Stimulated activated CD4-positive, alpha-beta T cell treated with anti-CD3 and anti-CD28 coated beads, Interleukin-4, amount 100 ng/mL, for 48 hours (primary cell): ENCODE data around the gene SLF2.
A peak's percentile ranks its signal among the peaks of the same experiment; 100 is the strongest.
"Not testable (repeated sequence)": the region's sequence is repeated elsewhere in the genome, so short reads cannot be mapped to it uniquely, and the experiment has no call there.

Source experiments
- DNase-seq, 2 donors: peaks; one replicate each; pipeline ENCODE4 v3.0.0-alpha.2; 2020; ENCODE audit warnings: low read depth in 2 of 2

The SLF2 gene

DNA sequence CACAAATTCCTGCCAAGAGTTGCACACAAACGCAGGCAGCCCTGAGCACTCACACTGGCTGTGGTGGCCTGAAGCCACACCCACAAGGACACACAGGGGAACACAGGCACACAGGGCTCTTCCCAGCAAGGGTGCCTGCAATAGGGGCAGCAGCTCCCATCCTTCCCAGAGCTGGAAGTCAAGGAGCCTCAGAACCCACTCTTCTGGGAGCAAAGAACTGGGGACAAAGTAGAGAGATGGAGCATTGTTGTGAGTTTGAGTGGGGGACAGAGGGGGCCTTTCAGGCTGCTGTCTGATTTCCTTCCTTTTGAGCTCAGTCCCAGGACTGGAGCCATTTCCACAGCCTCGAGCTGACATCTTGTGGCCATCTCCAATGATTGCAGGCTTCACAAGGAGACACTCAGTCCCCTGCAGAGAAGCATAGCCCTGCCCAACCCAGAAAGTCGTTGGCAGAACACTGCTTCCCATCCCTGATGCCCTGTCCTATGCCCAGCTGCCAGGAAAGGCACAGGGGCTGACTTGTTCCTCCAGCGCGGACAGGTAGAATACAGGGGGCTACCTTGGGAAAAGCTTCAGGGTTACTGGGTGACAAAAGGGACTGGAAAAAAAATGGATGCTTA is 34.4 kb upstream of the SLF2 start:
- DNase-seq = peak in 1 of 2 donors; percentile 17

DNA sequence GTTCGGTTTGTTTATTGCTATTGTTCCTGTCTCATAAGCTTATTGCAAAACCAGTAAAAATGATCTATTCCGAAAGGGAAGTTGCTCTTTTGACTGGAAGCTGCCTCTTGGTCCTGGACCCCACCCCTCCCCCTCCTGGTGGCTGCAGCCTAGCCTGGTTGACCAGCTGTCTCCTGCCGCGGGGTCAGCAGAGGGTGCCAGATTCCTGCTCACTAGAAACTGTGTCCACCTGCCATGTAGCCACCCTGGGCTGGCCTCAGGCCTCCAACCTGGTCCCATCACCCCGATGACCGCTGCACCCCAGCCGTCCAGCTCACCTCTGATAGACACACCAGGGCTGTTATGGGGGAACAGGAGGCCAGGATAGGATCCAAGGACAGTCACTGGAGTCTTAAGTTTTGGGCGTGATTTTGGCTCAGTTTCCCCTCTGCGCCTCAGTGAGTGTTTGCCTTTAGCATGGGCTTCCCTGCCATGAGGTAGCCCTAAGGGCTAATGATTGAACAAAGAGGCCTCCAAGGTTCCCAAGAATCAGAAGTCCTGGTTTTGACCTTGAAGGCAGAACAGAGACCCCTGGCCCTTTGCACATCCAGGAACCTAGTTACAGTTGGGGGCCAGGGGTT is 32.9 kb upstream of the SLF2 start:
- DNase-seq = no peak

DNA sequence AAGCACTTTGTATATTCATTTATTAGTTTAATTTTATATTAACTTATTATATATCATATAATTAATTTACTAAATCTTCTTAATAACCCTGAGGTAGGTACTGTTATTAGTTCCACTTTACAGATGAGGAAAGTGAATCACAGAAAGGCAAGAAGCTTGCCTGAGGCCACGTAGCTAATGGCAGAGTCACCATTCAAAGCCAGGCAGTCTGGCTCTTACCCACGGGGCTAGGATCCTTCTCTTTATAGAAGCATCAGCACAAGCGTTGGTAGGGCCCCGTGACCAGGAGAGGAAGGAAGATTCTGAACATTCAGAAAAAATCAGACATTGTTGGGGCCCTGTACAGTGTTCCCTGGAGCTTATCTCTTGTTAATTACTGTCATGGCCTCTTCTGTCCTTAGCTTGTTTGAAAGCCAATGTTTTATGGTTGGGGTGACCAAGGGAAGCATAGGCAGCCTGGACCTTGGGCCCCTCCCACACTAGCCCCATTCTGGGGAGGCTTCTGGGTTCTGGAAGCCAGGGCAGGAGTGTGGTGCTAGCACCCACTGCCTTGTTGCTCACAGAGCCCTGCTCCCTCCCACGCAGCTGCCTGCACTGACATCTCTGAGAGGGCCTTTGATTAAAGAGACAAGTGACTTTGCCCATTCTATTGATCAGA is 31.1 kb upstream of the SLF2 start:
- no peak for DNase-seq

DNA sequence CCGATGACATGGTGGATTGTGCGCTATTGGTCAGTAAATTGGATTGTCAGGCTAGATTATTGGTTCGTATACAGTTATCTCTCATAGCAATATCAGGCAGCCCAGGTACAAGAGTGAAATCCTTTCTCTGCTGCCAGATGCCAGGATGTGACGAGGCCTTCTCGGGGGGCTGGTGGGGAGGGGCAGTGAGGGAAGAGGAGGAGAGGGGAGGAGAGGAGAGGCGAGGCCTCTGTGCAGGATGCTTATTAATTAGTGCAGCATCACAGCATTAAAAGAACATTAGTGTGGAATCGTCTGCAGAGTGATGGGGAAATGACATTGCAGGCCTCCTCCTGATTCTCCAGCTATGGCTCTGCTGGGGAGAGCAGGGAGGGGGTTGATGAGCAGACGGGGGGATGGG is 30.5 kb upstream of the SLF2 start:
- DNase-seq = no peak

DNA sequence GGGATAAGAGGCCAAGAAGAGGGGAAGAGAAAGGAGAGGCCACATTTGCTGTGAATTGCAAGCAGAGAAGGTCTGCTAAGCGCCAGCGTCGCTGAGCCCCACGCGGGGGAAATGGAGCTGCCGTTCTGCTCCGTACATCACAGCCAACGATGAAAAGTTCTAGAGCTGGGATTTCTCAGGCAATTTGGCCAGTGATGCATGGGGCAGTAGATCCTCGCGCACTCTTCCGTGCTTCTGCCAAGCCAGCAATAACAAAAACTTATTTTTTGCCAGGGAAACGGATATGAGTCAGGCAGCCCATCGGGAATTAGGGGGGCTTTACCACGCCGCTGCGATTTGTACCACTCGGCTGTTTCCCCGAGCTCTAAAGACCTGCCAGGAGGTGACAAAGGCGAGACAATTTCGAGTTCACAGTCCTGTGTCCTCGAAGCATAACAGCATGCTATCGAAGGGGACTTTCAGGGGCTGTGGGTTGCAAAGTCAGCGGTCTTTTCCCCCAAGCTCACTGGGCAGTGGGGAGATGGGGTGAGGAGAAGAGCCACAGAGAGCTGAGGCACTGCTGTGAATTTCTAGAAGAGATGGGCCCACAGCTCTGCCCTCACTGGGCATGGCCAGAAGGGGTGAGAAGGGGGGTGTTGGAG is 30.0 kb upstream of the SLF2 start:
- DNase-seq = no peak

DNA sequence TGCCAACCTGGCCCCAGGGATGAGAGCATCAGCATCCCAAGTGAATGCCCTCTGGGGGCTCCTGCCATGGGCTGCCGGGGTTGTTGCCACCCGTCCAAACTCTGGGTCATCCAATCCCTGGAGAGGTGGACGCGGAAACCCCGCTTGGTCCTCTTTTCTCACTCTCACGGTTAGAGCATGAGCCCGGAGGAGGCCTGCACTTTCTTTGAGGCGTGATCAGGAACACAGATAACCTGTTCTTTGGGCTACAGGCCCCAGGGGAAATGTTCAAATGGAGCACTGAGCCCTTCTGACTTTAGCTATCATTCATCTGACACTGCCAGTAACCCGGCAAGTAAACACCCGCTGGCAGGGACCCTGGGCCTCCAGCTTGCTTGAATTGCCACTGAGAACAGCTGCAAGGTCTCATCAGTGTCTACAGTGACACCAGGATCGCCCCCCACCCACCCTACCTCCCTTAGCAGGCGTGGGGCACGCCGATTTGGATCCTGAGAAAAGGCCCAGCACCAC is 29.4 kb upstream of the SLF2 start:
- no peak for DNase-seq

DNA sequence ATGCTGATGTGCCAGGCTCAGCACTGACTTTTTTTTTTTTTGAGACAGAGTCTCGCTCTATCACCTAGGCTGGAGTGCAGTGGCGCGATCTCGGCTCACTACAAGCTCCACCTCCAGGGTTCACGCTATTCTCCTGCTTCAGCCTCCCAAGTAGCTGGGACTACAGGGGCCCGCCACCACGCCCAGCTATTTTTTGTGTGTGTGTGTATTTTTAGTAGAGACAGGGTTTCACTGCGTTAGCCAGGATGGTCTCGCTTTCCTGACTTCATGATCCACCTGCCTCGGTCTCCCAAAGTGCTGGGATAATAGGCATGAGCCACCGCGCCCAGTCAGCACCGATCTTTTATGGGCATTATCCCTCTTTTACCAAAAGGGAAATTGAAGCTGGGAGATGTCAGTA is 27.2 kb upstream of the SLF2 start:
- not testable (repeated sequence) for DNase-seq

DNA sequence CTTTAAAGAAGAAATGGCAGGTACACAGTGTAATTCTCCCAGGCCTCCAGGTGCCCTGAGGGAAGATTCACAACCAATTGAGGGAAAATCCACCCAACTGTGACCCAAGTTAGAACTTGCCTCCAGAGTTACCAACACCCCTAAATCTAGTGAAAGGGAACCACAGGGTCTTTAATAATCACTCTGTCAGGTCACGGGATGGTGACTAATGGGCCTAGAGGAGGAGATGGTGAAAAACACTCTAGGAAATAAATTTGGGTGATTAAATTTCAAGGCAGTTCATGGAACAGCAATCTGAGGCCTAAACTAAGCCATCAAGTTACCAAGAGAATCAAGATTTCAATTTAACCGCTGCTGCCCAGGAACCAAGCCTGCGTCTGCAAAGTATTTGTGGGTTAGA is 26.7 kb upstream of the SLF2 start:
- DNase-seq = no peak

DNA sequence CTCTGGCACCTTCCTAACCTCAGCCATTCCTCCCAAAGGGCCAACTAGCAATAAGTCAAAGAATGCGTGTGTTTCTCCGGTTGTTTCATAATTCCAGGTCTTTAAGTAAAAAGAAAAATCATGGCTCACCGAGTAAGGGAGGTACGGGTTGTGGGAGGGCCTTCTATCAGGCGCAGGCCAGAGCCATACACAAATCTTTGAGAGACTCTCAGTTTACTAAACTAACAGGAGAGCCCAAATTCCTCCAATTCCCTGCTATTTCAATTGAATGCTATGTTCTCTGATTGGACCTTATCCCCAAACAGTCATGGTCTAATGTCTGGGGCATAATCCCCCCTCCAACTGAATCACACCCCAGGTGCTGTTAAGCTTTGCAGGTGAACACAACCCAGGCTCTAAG is 26.2 kb upstream of the SLF2 start:
- no peak for DNase-seq

DNA sequence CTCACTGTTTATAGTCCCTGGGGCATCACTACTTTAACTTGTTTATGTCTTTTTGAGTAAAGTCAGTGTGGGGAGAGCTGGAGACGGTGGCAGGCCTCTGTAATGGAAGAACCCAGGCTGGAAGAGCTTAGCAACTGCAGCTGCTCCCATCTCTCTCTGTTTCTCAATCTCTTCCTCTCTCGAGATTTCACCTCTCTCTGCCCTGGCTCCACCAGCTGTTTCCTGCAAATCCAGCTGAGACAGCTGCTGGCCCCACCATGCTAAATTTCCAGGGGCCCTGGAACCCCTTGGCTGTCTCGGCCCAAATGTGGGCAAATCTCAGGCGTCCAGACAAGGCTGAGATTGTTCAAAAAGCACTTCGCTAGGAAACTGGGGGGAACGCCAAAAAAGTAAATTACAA is 25.8 kb upstream of the SLF2 start:
- no peak for DNase-seq

DNA sequence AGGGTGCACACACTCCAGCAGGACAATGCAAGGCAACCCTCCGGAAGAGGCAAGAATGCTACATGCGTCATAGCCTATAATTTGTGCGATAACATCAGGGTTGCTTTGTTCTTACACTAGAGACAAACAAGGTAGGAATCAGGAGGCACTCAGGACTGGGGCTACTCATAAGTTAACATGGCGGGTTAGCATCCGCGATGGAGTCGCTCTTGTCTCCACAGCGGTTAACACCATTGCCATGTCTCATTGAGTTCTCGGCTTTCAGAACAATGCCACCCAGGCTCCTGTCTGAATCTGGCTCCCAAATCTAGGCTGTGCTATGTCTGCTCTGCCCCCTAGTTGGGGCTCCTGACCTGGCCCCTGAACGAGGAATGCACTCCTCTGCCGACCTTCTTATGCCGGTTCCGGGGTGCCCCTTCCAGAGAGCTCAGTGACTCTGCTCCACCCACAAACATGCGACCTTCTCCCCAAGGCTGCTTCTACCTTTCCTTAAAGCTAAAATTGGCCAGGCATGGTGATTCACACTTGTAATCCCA is 24.9 kb upstream of the SLF2 start:
- no peak for DNase-seq

DNA sequence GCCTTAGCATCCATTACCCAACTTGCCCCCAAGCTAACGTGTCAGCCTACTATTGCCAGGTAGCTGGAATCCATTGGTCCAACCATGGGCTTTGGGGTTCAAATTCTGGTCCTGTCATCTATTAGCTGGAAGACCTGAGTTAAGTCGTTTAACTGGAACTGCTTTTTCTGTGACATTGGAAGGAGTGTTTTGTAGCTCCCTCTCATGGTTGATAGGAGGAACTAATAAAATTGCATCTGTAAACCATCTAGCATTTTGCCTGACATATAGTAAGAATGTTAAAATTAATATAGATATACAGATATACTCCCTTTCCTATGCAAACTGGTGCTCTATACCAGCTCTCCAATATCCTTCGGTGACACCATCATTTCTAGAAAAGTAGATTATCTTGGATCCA is 23.8 kb upstream of the SLF2 start:
- no peak for DNase-seq

DNA sequence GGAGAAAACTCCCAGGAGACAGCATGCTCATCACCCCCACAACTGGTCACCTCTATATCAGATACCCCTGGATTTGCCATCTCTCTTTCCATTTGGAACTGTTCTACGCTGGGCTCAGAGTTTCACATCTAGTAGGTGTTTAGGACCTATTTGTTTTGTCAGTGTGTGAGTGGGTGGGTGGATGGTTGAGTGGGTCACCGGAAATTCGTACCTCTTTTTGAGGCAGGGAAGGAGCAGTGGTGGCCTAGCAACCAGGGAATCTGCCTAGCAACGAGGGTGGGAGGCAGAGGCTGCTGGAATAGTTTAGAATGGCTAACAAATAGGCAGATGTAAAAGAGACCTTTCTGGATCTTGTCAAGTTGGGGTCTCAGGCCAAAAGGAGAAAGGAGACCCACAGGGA is 23.2 kb upstream of the SLF2 start:
- DNase-seq = no peak

DNA sequence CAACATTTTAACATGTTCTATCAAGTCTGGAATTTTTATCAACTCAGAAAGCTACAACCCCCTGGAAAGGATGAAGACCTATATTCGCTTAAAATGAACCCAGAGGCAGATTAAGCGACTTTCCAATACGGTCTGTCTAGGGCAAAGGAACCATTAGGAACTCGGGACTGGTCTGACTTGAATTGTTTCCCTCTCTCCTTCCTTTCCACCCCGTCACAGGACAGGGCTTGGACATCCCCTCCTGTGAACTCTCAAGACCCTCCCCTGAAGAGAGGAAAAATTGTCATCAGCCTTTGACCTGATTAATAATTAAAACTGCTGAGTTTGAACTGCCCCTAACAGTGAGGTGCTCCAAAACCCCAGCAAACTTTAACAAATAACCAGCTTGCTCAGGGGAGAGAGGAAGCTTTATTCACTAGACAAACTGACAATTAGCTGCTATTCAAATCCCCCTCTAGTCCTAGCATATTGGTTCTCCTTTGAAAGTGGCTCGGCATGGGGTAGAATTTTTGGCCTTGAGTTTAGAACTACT is 22.6 kb upstream of the SLF2 start:
- DNase-seq = no peak

DNA sequence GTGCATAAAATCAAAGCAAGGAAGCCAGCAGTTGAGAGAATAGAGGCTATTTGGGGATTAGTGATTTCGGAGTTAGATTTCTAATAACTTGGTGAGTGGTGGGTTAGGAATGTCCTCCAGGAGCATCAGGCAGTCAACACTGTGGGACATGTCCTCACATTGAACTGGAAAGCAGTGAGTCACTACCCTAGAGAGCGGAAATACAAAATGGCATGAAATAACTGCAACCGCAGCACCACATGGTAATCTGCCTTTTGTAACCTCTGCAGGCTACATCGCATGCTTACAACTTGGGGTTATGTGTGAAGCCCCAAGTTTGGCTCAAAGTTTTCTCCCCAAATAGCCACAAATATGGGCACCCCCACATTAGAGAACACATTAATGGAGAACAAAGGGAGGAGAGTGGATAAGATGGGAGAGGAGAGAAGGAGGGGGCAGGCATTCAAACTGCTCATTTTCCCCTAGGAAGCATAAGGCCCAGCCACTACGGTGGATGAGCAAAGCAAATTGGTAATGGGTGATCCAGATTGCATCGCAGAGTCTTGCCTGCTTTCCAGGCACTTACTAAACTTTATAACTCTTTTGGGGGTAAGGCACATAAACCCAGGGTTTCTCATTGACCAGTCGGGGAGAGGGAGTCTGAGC is 22.0 kb upstream of the SLF2 start:
- no peak for DNase-seq

DNA sequence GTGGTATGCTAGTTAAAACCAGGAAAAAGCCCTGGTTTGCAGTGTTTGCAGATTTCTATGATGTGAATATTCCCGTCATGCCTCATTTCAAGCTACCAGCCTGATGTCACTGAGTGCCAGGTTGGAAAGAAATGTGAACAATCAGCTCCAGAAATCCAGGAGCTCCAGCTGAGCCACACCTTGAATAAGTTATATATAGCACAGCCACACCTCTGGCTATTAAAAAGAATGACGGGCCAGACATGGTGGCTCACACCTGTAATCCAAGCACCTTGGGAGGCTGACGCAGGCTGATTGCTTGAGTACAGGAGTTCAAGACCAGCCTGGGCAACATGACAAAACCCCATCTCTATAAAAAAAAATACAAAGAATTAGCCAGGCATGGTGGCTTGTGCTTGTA is 18.7 kb upstream of the SLF2 start:
- DNase-seq = no peak

DNA sequence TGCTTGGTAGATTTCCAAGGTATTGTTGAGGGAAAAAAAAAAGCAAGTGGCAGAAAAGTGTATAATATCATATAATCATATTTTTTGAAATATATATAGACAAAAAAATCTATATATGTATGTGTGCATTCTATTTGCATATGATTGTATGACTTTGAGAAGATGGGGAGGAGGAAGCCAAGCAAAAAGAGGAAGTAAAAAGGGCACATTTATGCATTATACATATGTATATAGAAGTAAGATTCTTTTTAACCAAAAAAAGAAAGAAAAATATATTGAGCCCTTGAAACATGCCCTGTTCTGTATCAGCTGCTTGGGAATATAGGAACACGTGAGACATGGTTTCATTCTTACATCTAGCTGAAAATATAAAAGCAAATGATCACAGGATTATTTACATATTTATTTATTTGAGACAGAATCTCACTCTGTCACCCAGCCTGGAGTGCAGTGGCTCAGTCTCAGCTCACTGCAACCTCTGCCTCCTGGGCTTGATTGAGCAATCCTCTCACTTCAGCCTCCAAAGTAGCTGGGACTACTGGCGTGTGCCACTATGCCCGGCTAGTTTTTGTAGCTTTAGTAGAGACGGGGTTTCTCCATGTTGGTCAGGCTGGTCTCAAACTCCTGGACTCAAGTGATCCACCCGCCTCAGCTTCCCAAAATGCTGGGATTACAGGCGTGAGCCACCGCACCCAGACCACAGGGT is 18.0 kb upstream of the SLF2 start:
- no peak for DNase-seq

DNA sequence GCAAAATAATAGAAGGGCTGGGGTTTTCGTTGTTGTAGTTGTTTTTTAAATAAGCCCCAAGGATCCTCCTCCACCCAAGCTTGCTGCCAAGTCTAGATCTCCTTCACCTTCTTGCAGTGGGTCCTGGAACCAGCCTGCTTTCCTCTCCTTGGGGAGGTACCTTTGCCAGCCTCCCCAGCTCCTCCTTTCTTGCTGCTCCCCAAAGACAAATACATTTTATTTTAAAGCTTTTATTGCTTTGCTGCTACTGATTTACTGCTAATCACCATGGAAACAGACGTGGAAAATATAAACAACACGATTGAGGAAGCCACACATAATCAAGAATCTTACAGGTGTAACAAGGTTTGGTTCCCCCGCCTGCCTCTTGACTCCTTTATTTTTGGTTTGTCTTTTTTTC is 17.4 kb upstream of the SLF2 start:
- no peak for DNase-seq

DNA sequence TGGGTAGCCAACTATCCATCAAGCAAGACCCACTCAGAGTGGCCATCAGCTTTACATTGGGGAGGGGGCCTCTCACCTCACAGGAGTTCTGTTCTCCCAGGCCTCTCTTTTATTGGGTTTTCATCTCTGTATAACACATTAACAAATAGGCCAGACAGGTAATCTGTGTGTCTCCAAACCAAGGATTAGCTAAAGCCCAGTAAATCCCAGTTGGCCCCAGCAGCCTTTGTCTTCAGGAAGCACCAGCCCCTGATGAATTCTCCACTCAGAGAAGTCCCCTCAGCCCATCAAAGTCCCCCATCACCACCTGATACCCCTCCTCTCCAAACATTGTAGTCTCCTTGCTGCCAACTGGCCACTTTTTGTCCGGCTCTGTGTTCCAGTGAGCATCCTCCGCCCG is 16.9 kb upstream of the SLF2 start:
- no peak for DNase-seq

DNA sequence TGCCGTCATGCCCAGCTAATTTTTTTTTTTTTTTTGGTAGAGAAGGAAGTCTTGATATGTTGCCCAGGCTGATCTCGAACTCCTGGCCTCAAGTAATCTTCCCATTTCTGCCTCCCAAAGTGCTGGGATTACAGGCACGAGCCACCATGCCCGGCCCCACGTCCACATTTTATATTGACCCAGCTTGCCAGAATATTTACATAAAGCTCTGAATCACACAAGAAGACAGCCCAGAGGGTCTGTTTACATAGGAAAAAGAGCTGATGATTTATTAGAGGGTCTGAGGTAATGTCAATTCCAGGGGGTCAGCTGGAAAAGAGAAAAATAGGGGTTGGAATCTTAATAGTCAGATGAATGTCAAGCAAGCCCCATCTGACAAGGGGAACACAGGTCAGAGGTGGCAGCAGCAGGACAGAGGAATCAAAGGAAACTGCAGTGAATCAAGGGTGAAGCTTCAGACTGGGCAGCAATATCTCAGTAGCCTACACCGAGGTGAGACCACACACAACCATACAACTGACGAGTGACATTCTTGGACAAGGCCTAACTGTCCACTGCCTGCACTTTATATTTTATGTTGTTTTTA is 15.8 kb upstream of the SLF2 start:
- DNase-seq = no peak

DNA sequence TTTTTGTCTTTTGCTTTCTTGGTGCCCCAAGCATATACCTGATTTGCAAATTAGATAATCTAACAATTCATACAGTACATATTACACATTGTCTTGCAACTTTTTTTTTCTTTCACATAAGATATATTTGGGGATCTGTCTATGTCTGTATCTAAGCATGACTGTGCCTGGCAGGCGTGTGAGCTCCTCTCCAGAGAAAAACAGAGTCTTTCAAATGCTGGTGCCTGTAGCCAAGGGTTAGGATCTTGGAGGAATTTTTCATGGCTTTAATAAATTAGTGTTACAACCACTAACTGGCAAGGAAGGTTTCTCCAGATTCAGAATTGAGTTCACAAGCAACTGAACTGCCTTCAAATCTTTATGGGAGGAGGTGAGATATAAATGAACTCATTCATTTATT is 14.8 kb upstream of the SLF2 start:
- DNase-seq = no peak
